Ishikawa (cell line): ENCODE measurements around the gene ITPRIPL2.

ENCODE experiments used
- CEBPB ChIP-seq: IDR thresholded peaks from 2 replicates; pipeline ENCODE4 v1.6.1; 2012
- CREB1 ChIP-seq: IDR thresholded peaks from 2 replicates; pipeline ENCODE4 v1.6.1; 2012; ENCODE audit warnings: low read depth
- EGR1 ChIP-seq: IDR thresholded peaks from 2 replicates; pipeline ENCODE4 v1.6.1; 2012
- EP300 ChIP-seq: IDR thresholded peaks from 2 replicates; pipeline ENCODE4 v1.6.1; 2012; ENCODE audit warnings: borderline replicate concordance
- FOXM1 ChIP-seq: IDR thresholded peaks from 2 replicates; pipeline ENCODE4 v1.6.1; 2012; ENCODE audit warnings: low read depth, borderline replicate concordance
- MAX ChIP-seq: IDR thresholded peaks from 2 replicates; pipeline ENCODE4 v1.6.1; 2012
- NFIC ChIP-seq: IDR thresholded peaks from 2 replicates; pipeline ENCODE4 v1.6.1; 2012
- RAD21 ChIP-seq: IDR thresholded peaks from 2 replicates; pipeline ENCODE4 v1.6.1; 2012; ENCODE audit warnings: low read depth
- REST ChIP-seq: IDR thresholded peaks from 2 replicates; pipeline ENCODE4 v1.6.1; 2012; ENCODE audit warnings: low read depth, mild to moderate bottlenecking
- TAF1 ChIP-seq: IDR thresholded peaks from 2 replicates; pipeline ENCODE4 v1.6.1; 2012; ENCODE audit warnings: low read depth, mild to moderate bottlenecking
- TCF12 ChIP-seq: IDR thresholded peaks from 2 replicates; pipeline ENCODE4 v1.6.1; 2012; ENCODE audit warnings: low read depth
- TEAD4 ChIP-seq: IDR thresholded peaks from 2 replicates; pipeline ENCODE4 v1.6.1; 2012
- USF1 ChIP-seq: IDR thresholded peaks from 2 replicates; pipeline ENCODE4 v1.6.1; 2012
- YY1 ChIP-seq: IDR thresholded peaks from 2 replicates; pipeline ENCODE4 v1.6.1; 2012; ENCODE audit warnings: low read depth
- ZBTB7A ChIP-seq: IDR thresholded peaks from 2 replicates; pipeline ENCODE4 v1.6.1; 2012; ENCODE audit warnings: low read depth

The ITPRIPL2 gene

GRCh38 chr16:19109288-19109664, 4.5 kb upstream of the ITPRIPL2 start:
- TF ChIP-seq NFIC (no peak), EP300 (no peak), EGR1 (no peak), YY1 (no peak), USF1 (no peak), TCF12 (no peak), ZBTB7A (no peak), REST (no peak), CREB1 (no peak), FOXM1 (no peak), MAX (no peak), CEBPB (no peak), TAF1 (no peak), RAD21 (no peak), TEAD4 (no peak)

GRCh38 chr16:19110537-19111360, 3.0 kb upstream of the ITPRIPL2 start:
- TF ChIP-seq TAF1 (no peak), NFIC (no peak), REST (no peak), FOXM1 (no peak), TCF12 (no peak), CREB1 (no peak), CEBPB (no peak), EP300 (no peak), ZBTB7A (no peak), YY1 (no peak), TEAD4 (no peak), MAX (no peak), RAD21 (no peak), USF1 (no peak), EGR1 (no peak)

GRCh38 chr16:19112099-19112407, 1.7 kb upstream of the ITPRIPL2 start:
- TF ChIP-seq YY1 (no peak), NFIC (no peak), TAF1 (no peak), CREB1 (no peak), FOXM1 (no peak), EP300 (no peak), MAX (no peak), USF1 (no peak), ZBTB7A (no peak), REST (no peak), EGR1 (no peak)
